Activated T-cell treated with anti-CD3 and anti-CD28 coated beads, Interleukin-2, amount 50 U/mL, for 4 hours (primary cell): ENCODE measurements around the gene MCM5. TPM values are rescaled to one million over a fixed set of nuclear protein-coding genes. Genes with fewer than 3 reads are reported as not detected.
A peak's percentile ranks its signal among the peaks of the same experiment; 100 is the strongest.

Experiments
- ATAC-seq, 2 donors: fragments of 200-7000 bp; cut with Tn5 transposase; one replicate each; pipeline ENCODE4 v1.10.0; 2021
- DNase-seq: peaks from one replicate; pipeline ENCODE4 v3.0.0-alpha.2; 2020
- H3K27me3 Mint-ChIP-seq: one replicate; pipeline ENCODE4 v1.8.0; 2021; ENCODE audit warnings: low read depth, mixed read lengths
- H3K36me3 Mint-ChIP-seq: one replicate; pipeline ENCODE4 v1.8.0; 2022; ENCODE audit warnings: mixed read lengths; ENCODE audit not compliant: insufficient read depth
- H3K4me1 Mint-ChIP-seq: one replicate; pipeline ENCODE4 v1.8.0; 2021; ENCODE audit warnings: low read depth, mixed read lengths
- H3K4me3 Mint-ChIP-seq: one replicate; pipeline ENCODE4 v1.8.0; 2021; ENCODE audit warnings: mild to moderate bottlenecking, moderate library complexity, mixed read lengths
- H3K9me3 Mint-ChIP-seq: one replicate; pipeline ENCODE4 v1.8.0; 2021; ENCODE audit warnings: mixed read lengths
- total RNA-seq, 3 donors: library from RNA; stranded (reverse); gene quantifications; one replicate each; pipeline ENCODE4 v1.2.1, GENCODE V29; 2021

The MCM5 gene
- total RNA-seq, 3 donors from 2014 or later: 342 to 399 (median 361) TPM

DNA sequence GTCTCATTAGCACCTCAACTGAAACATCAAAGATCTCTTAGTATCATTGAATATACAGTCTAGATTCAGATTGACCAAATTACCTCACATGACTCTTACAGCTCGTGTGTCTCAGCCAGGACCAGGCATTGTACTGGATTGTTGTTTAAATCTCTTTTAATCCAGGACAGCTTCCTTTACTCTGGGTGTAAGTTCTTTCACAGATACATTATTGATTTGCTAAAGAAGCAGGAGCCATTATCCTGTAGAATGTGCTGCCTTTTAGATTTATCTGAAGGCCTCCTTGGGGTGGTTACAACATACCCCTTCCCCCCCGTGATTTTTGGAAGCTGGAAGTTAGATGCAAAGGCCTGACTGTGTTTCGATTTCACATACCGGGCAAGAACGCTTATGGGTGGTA is 4.2 kb downstream of the MCM5 start:
- no peak for ATAC-seq
- Mint-ChIP-seq H3K36me3 (peaks cover 53% of the 10 kb centered on the region), H3K4me1 (peaks cover 23% of the 10 kb centered on the region), H3K4me3 (no peak overlapping the region), H3K9me3 (no peaks in the 10 kb centered on the region), H3K27me3 (no peaks in the 10 kb centered on the region)
- no peak for DNase-seq

GRCh38 chr22:35406443-35406842 is 6.5 kb downstream of the MCM5 start:
- H3K4me3 Mint-ChIP-seq: no peak overlapping the region
- H3K27me3 Mint-ChIP-seq: no peaks in the 10 kb centered on the region
- ATAC-seq: no peak
- H3K9me3 Mint-ChIP-seq: no peaks in the 10 kb centered on the region
- peaks cover 13% of the 10 kb centered on the region for H3K4me1 Mint-ChIP-seq
- peaks cover 62% of the 10 kb centered on the region for H3K36me3 Mint-ChIP-seq
- no peak for DNase-seq

GRCh38 chr22:35407362-35407761 is 7.4 kb downstream of the MCM5 start:
- H3K27me3 Mint-ChIP-seq: no peaks in the 10 kb centered on the region
- no peak for ATAC-seq
- no peak for DNase-seq
- H3K36me3 Mint-ChIP-seq: peaks cover 62% of the 10 kb centered on the region
- H3K4me1 Mint-ChIP-seq: peaks cover 7% of the 10 kb centered on the region
- no peaks in the 10 kb centered on the region for H3K9me3 Mint-ChIP-seq
- H3K4me3 Mint-ChIP-seq: no peak overlapping the region

DNA sequence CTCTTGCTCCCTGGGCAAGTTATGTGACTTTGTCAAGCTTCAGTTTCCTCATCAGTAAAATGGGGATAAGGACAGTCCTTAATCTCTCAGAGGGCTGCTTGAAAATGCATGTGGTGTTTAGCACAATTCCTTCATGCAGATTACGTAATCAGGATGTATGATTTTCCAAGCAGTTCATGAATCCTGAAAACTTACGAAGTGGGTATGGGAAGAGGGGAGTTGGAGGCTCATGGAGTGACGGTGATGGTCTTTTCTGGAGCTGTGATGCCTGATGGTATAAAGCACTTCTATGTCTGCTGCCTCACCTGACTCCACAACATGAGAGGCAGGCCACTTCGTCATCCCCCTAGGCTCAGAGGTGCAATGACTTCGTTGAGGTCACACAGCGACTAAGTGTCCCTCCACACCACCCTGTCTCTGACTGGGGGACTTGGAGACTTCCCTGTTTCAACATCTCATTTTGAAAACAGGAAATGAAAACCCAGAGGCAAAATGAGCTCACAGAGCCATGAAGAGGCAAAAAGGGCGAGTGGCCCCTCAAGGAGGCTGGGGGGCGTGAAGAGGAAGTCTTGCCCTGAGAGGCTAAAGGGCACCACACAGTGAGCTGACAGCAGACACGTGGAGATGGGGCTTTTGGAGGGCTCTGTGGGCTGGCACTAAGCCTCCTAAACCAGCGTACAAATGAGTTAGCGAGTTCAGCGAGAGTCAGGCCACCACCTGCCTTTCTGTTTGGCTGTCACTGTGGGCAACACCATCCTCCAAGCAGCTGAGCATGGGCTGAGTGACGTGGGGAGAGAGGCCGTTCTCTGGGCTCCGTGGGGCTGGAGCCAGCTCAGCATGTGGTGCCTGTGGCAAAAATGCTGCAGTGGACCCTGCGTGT is 10.1 kb downstream of the MCM5 start:
- no peak for DNase-seq
- H3K4me1 Mint-ChIP-seq: peaks cover 3% of the 10 kb centered on the region
- H3K4me3 Mint-ChIP-seq: no peak overlapping the region
- ATAC-seq: peak; percentile 36 to 41
- H3K36me3 Mint-ChIP-seq: peaks cover 49% of the 10 kb centered on the region
- no peaks in the 10 kb centered on the region for H3K27me3 Mint-ChIP-seq
- no peaks in the 10 kb centered on the region for H3K9me3 Mint-ChIP-seq

- DNase-seq: no peak
- Mint-ChIP-seq H3K4me1 (peaks cover 3% of the 10 kb centered on the region), H3K9me3 (no peaks in the 10 kb centered on the region), H3K36me3 (peaks cover 55% of the 10 kb centered on the region), H3K4me3 (no peak overlapping the region), H3K27me3 (no peaks in the 10 kb centered on the region)
- no peak for ATAC-seq
Measured at GRCh38 chr22:35410663-35411034, 10.7 kb downstream of the MCM5 start.

- Mint-ChIP-seq H3K9me3 (no peaks in the 10 kb centered on the region), H3K27me3 (no peaks in the 10 kb centered on the region), H3K4me3 (peak overlapping the region; percentile 22), H3K36me3 (peaks cover 59% of the 10 kb centered on the region), H3K4me1 (peaks cover 3% of the 10 kb centered on the region)
- no peak for DNase-seq
- no peak for ATAC-seq
Measured at GRCh38 chr22:35411102-35411501, 11.2 kb downstream of the MCM5 start.

GRCh38 chr22:35413624-35414023 is 13.7 kb downstream of the MCM5 start:
- Mint-ChIP-seq H3K36me3 (peaks cover 49% of the 10 kb centered on the region), H3K4me1 (peaks cover 3% of the 10 kb centered on the region), H3K4me3 (no peak overlapping the region), H3K9me3 (no peaks in the 10 kb centered on the region), H3K27me3 (no peaks in the 10 kb centered on the region)
- no peak for ATAC-seq
- DNase-seq: no peak

- H3K4me3 Mint-ChIP-seq: no peak overlapping the region
- ATAC-seq: no peak
- no peaks in the 10 kb centered on the region for H3K9me3 Mint-ChIP-seq
- peaks cover 46% of the 10 kb centered on the region for H3K36me3 Mint-ChIP-seq
- DNase-seq: no peak
- H3K27me3 Mint-ChIP-seq: no peaks in the 10 kb centered on the region
- H3K4me1 Mint-ChIP-seq: no peaks in the 10 kb centered on the region
Measured at GRCh38 chr22:35417606-35418005, 17.7 kb downstream of the MCM5 start.

GRCh38 chr22:35418088-35418487 is 18.1 kb downstream of the MCM5 start:
- H3K27me3 Mint-ChIP-seq: no peaks in the 10 kb centered on the region
- H3K36me3 Mint-ChIP-seq: peaks cover 50% of the 10 kb centered on the region
- no peak for ATAC-seq
- H3K4me1 Mint-ChIP-seq: no peaks in the 10 kb centered on the region
- no peak for DNase-seq
- H3K9me3 Mint-ChIP-seq: no peaks in the 10 kb centered on the region
- no peak overlapping the region for H3K4me3 Mint-ChIP-seq

GRCh38 chr22:35418731-35419130 is 18.8 kb downstream of the MCM5 start:
- Mint-ChIP-seq H3K36me3 (peaks cover 56% of the 10 kb centered on the region), H3K4me3 (no peak overlapping the region), H3K9me3 (no peaks in the 10 kb centered on the region), H3K27me3 (no peaks in the 10 kb centered on the region), H3K4me1 (no peaks in the 10 kb centered on the region)
- DNase-seq: no peak
- ATAC-seq: no peak

DNA sequence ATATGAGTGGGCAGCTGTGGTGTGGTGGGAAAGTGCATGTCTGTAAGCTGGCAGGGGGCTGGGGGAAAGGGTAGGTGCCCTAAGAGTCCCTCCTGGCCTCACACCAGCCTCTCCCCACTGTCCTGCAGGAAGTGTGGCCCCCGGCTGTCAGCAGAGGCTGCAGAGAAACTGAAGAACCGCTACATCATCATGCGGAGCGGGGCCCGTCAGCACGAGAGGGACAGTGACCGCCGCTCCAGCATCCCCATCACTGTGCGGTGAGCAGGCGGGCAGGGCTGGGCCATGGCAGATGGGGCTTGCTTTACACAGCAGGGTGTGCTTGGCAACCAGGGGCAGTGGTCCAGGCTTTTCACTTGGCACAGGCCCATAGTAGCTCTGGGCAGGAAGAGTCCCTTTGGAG is 19.8 kb downstream of the MCM5 start:
- Mint-ChIP-seq H3K4me3 (no peak overlapping the region), H3K27me3 (no peaks in the 10 kb centered on the region), H3K9me3 (no peaks in the 10 kb centered on the region), H3K4me1 (no peaks in the 10 kb centered on the region), H3K36me3 (peaks cover 61% of the 10 kb centered on the region)
- ATAC-seq (no peak), DNase-seq (no peak)

DNA sequence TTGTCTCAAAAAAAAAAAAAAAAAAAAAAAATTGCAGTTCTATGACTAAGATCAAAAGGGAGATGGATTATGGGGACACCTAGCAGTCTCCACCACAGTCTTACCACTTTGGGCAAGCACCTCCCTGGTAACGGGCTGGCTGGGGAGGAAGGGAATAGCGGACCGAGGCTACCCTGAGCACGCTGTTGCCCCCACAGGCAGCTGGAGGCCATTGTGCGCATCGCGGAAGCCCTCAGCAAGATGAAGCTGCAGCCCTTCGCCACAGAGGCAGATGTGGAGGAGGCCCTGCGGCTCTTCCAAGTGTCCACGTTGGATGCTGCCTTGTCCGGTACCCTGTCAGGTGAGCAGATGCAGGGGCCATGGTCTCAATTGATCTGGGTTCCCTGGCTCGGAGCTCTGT is 21.2 kb downstream of the MCM5 start:
- Mint-ChIP-seq H3K36me3 (peaks cover 50% of the 10 kb centered on the region), H3K4me3 (no peak overlapping the region), H3K9me3 (no peaks in the 10 kb centered on the region), H3K4me1 (no peaks in the 10 kb centered on the region), H3K27me3 (no peaks in the 10 kb centered on the region)
- DNase-seq (no peak), ATAC-seq (no peak)

DNA sequence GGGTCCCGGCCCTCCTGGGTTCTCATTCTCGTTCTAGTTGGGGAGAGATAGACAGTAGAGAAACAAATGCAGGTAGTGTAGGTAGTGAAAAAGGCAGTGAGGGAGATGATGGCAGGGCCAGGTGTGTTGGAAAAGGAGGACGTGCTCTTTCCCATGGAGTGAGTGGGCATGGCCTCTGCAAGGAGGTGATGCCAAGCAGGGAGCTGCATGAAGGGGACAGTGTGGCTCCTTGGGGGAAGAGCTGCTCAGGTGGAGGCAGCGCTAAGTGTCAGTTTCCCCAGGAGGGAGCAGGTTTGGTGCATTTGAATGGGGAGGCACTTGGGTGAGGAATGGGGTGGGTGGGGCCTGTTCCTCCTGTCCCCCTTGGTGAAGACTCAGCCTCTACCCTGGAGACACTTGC is 22.2 kb downstream of the MCM5 start:
- H3K27me3 Mint-ChIP-seq: no peaks in the 10 kb centered on the region
- no peak for DNase-seq
- H3K4me3 Mint-ChIP-seq: no peak overlapping the region
- peaks cover 47% of the 10 kb centered on the region for H3K36me3 Mint-ChIP-seq
- no peak for ATAC-seq
- no peaks in the 10 kb centered on the region for H3K9me3 Mint-ChIP-seq
- peaks cover 3% of the 10 kb centered on the region for H3K4me1 Mint-ChIP-seq

DNA sequence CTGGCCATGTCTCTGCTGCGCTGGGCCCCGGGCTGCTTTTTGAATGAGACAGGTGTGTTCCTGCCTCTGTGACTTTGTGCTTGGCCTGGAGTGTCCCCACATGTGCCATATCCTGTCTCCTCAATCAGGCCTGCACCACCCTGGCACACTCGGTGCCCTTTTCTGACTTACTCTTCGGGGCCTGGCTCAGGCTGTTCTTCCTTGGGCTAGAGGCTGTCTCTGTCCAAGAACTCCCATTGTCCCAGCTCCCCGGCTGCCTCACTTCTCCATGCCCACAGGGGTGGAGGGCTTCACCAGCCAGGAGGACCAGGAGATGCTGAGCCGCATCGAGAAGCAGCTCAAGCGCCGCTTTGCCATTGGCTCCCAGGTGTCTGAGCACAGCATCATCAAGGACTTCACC is 23.0 kb downstream of the MCM5 start:
- no peak overlapping the region for H3K4me3 Mint-ChIP-seq

DNA sequence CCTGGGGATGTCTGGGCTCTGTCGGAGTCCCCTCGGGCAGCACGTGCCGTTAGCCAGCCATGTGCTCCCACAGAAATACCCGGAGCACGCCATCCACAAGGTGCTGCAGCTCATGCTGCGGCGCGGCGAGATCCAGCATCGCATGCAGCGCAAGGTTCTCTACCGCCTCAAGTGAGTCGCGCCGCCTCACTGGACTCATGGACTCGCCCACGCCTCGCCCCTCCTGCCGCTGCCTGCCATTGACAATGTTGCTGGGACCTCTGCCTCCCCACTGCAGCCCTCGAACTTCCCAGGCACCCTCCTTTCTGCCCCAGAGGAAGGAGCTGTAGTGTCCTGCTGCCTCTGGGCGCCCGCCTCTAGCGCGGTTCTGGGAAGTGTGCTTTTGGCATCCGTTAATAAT is 24.1 kb downstream of the MCM5 start:
- Mint-ChIP-seq H3K4me1 (peaks cover 3% of the 10 kb centered on the region), H3K4me3 (no peak overlapping the region), H3K27me3 (no peaks in the 10 kb centered on the region), H3K36me3 (peaks cover 43% of the 10 kb centered on the region), H3K9me3 (no peaks in the 10 kb centered on the region)
- DNase-seq (no peak), ATAC-seq (no peak)

More for the DNA sequence above, 23.0 kb downstream of the MCM5 start:
- DNase-seq (no peak), ATAC-seq (no peak)
- Mint-ChIP-seq H3K27me3 (no peaks in the 10 kb centered on the region), H3K4me1 (peaks cover 3% of the 10 kb centered on the region), H3K36me3 (peaks cover 45% of the 10 kb centered on the region), H3K9me3 (no peaks in the 10 kb centered on the region)
